SK-N-SH (cell line): ENCODE measurements around the gene TMEM14B. TPM values are rescaled to one million over a fixed set of nuclear protein-coding genes. Genes with fewer than 3 reads are reported as not detected.

Source experiments
- CTCF ChIA-PET: fragments of 300-600, 350-600 bp; formaldehyde crosslinking; extraction: SDS; loops from one replicate; lab custom pipeline; 2021; lab: Yijun Ruan, JAX
- POLR2A ChIA-PET: fragments of 350-600 bp; sonication (Branson Sonifier 250); formaldehyde crosslinking; extraction: SDS; loops from one replicate; lab custom pipeline; 2020; ENCODE audit warnings: antibody characterized with exemption, inconsistent platforms; lab: Yijun Ruan, JAX
- DNase-seq: peaks from one replicate; pipeline ENCODE4 v3.0.0; 2012
- H2AFZ ChIP-seq: fragments of 200-600 bp; sonication (generic); 2 replicates; pipeline ENCODE4 v1.8.1; 2016; ENCODE audit warnings: antibody characterized with exemption, mild to moderate bottlenecking, low read depth
- H3F3A ChIP-seq: fragments of 200-600 bp; sonication (generic); replicated peaks from 2 replicates; pipeline ENCODE3; 2016; ENCODE audit warnings: antibody characterized with exemption, mild to moderate bottlenecking; ENCODE audit not compliant: insufficient read depth
- H3K27ac ChIP-seq, 2 experiments: fragments of 200-500 bp in 1 of 2; fragments of 200-600 bp in 1 of 2; sonication (Bioruptor generic) in 1 of 2; sonication (generic), shearing (Covaris generic) in 1 of 2; 2 replicates each; pipeline versions ENCODE4 v1.5.1 to v1.6.1; 2014 to 2016; ENCODE audit warnings: low read depth in 2 of 2, inconsistent platforms in 1 of 2, low read length in 1 of 2, mild to moderate bottlenecking in 1 of 2, mixed read lengths in 1 of 2
- H3K27me3 ChIP-seq: fragments of 200-600 bp; sonication (generic), shearing (Covaris generic); 2 replicates; pipeline ENCODE4 v1.6.1; 2016; ENCODE audit warnings: mixed run types; ENCODE audit not compliant: insufficient read depth
- H3K36me3 ChIP-seq, 2 experiments: fragments of 200-500 bp in 1 of 2; fragments of 200-600 bp in 1 of 2; sonication (Bioruptor generic) in 1 of 2; sonication (generic) in 1 of 2; replicated peaks in 1 of 2; 2 replicates each; pipeline versions ENCODE3 to v1.5.1; 2014 to 2016; ENCODE audit warnings: low read length in 1 of 2, mild to moderate bottlenecking in 1 of 2; ENCODE audit not compliant: insufficient read depth in 2 of 2, control insufficient read depth in 1 of 2
- H3K4me1 ChIP-seq, 2 experiments: fragments of 200-500 bp in 1 of 2; fragments of 200-600 bp in 1 of 2; sonication (Bioruptor generic) in 1 of 2; sonication (generic), shearing (Covaris generic) in 1 of 2; 2 replicates each; pipeline versions ENCODE4 v1.5.1 to v1.6.1; 2014 to 2016; ENCODE audit warnings: low read depth in 1 of 2, low read length in 1 of 2, mixed run types in 1 of 2; ENCODE audit not compliant: insufficient read depth in 2 of 2, control insufficient read depth in 1 of 2
- H3K4me2 ChIP-seq: fragments of 200-600 bp; sonication (generic), shearing (Covaris generic); 2 replicates; pipeline ENCODE4 v1.6.1; 2017; ENCODE audit warnings: mixed run types
- H3K4me3 ChIP-seq, 2 experiments: fragments of 200-500 bp in 1 of 2; fragments of 200-600 bp in 1 of 2; sonication (Bioruptor generic) in 1 of 2; sonication (generic), shearing (Covaris generic) in 1 of 2; 2 replicates each; pipeline versions ENCODE4 v1.5.1 to v1.8.1; 2014 to 2016; ENCODE audit warnings: low read depth in 2 of 2, inconsistent platforms in 1 of 2, low read length in 1 of 2, mild to moderate bottlenecking in 1 of 2, mixed read lengths in 1 of 2, moderate library complexity in 1 of 2
- H3K79me2 ChIP-seq: fragments of 200-600 bp; sonication (generic); 2 replicates; pipeline ENCODE4 v1.8.1; 2017; ENCODE audit warnings: mild to moderate bottlenecking; ENCODE audit not compliant: insufficient read depth
- H3K9ac ChIP-seq: fragments of 200-600 bp; sonication (generic); 2 replicates; pipeline ENCODE4 v1.6.1; 2017; ENCODE audit warnings: mixed run types
- H3K9me2 ChIP-seq: fragments of 200-600 bp; sonication (generic); 2 replicates; pipeline ENCODE4 v1.6.1; 2017; ENCODE audit warnings: mixed run types
- H3K9me3 ChIP-seq: fragments of 200-600 bp; sonication (generic); 2 replicates; pipeline ENCODE4 v1.6.1; 2017; ENCODE audit warnings: mixed run types, mild to moderate bottlenecking, moderate library complexity
- H4K20me1 ChIP-seq: fragments of 200-600 bp; sonication (generic); 2 replicates; pipeline ENCODE4 v1.6.1; 2017; ENCODE audit warnings: mild to moderate bottlenecking, mixed run types; ENCODE audit not compliant: insufficient read depth
- CHD2 ChIP-seq: fragments of 150-350 bp; IDR thresholded peaks from 2 replicates; pipeline ENCODE4 v1.6.1; 2018; ENCODE audit warnings: low read length; ENCODE audit not compliant: partially characterized antibody
- ELF1 ChIP-seq: IDR thresholded peaks from 2 replicates; pipeline ENCODE4 v1.4.0; 2012
- EZH2phosphoT487 ChIP-seq: fragments of 200-600 bp; sonication (generic); IDR thresholded peaks from 2 replicates; pipeline ENCODE4 v1.6.1; 2017; ENCODE audit warnings: low read depth, mixed run types, mild to moderate bottlenecking, antibody characterized with exemption, moderate library complexity, borderline replicate concordance
- FOXJ3 ChIP-seq: sonication (generic); formaldehyde crosslinking; IDR thresholded peaks from 2 replicates; pipeline ENCODE4 v1.5.1; 2020; ENCODE audit warnings: mild to moderate bottlenecking, missing genetic modification reagents
- FOXM1 ChIP-seq: IDR thresholded peaks from 2 replicates; pipeline ENCODE4 v1.4.0; 2012; ENCODE audit warnings: low read depth, mild to moderate bottlenecking
- GABPA ChIP-seq: IDR thresholded peaks from 2 replicates; pipeline ENCODE4 v1.4.0; 2012; ENCODE audit warnings: low read depth, mild to moderate bottlenecking
- JUND ChIP-seq: IDR thresholded peaks from 2 replicates; pipeline ENCODE4 v1.4.0; 2012
- MEF2A ChIP-seq: IDR thresholded peaks from 2 replicates; pipeline ENCODE4 v1.4.0; 2012; ENCODE audit warnings: low read depth, borderline replicate concordance
- MXI1 ChIP-seq: IDR thresholded peaks from 2 replicates; pipeline ENCODE4 v1.6.1; 2012; ENCODE audit warnings: mild to moderate bottlenecking, low read depth, low read length, improper control_type of control experiment
- POLR2AphosphoS5 ChIP-seq: IDR thresholded peaks from 2 replicates; pipeline ENCODE4 v1.6.1; 2012; ENCODE audit warnings: low read depth, low read length
- RCOR1 ChIP-seq: fragments of 150-350 bp; IDR thresholded peaks from 2 replicates; pipeline ENCODE4 v1.6.1; 2017; ENCODE audit warnings: antibody characterized with exemption, low read length
- SMC3 ChIP-seq: IDR thresholded peaks from 2 replicates; pipeline ENCODE4 v1.6.1; 2012; ENCODE audit warnings: low read depth, low read length, improper control_type of control experiment
- ZBTB33 ChIP-seq: IDR thresholded peaks from 2 replicates; pipeline ENCODE4 v1.4.0; 2012; ENCODE audit warnings: low read depth, borderline replicate concordance
- WGBS: methylation state at CpG from one replicate; pipeline ENCODE4 v1.1.6; 2017; ENCODE audit warnings: low lambda C conversion rate; 5-methylcytosine and 5-hydroxymethylcytosine counted together
- polyA plus RNA-seq, 3 experiments: library from polyadenylated mRNA; depleted of rRNA; stranded (reverse); fragments of >200 nt; gene quantifications; 2 replicates each; pipeline ENCODE4 v1.2.3, GENCODE V29; 2012
- TF ChIP-seq, protein P1 (sequence below): fragments of 150-350 bp; IDR thresholded peaks from 2 replicates; pipeline ENCODE4 v1.6.1; 2017; ENCODE audit warnings: antibody characterized with exemption, low read length, low read depth, borderline replicate concordance

The TMEM14B gene
- polyA plus RNA-seq, 1 of the 3 experiments (the other 2 are of a cell fraction), result 93.6 TPM

- TF ChIP-seq ZBTB33 (no peak), CHD2 (no peak)
Observed at GRCh38 chr6:10792101-10792500, 44.5 kb downstream of the TMEM14B start (continued).

DNA sequence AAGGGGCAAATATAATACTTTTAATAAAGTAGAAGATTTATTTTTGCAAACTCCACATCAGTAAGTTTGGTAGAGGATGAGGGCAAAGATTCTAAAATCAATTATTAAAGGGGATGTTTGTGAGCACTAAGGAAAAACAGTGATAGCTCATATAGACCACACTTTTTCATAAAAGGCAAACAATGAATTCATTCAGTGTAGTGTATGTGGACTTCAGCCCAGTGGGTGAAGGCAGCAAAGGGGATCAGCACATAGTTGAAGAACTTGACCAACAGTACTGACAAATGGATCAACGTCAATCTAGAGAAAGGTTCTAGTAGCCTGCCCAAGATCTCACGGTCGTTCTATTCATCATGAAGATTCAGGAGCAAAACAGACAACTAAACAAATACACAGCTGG lies 45.4 kb downstream of the TMEM14B start:
- ChIA-PET CTCF (interaction anchor here (1.3 to 2.0 kb wide), 3 partner anchors 9 to 314 kb away, joined by 3 to 11 read pairs (median 9); no protein-coding TSS in a partner anchor), POLR2A (no interaction called here)
- Histone ChIP-seq H3K9ac (no peak overlapping the region), H2AFZ (no peak overlapping the region), H3K27ac (no peak overlapping the region), H3K9me2 (no peaks in the 10 kb centered on the region), H3K79me2 (no peaks in the 10 kb centered on the region), H3K27me3 (no peaks in the 10 kb centered on the region), H3K9me3 (no peaks in the 10 kb centered on the region), H3K36me3 (peaks cover 0 to 4% of the 10 kb centered on the region in 2 experiments), H3K4me3 (no peak overlapping the region), H3K4me1 (no peaks in the 10 kb centered on the region)
- no peak for DNase-seq
- WGBS, result 91% methylated on average over 3 of the region's 3 CpGs
- TF ChIP-seq JUND (no peak), SMC3 (no peak), ELF1 (no peak), FOXM1 (no peak), RCOR1 (no peak), POLR2AphosphoS5 (no peak), FOXJ3 (no peak), GABPA (no peak), MXI1 (no peak), ZBTB33 (no peak), EZH2phosphoT487 (no peak), MEF2A (no peak)
- TF ChIP-seq, protein P1, sequence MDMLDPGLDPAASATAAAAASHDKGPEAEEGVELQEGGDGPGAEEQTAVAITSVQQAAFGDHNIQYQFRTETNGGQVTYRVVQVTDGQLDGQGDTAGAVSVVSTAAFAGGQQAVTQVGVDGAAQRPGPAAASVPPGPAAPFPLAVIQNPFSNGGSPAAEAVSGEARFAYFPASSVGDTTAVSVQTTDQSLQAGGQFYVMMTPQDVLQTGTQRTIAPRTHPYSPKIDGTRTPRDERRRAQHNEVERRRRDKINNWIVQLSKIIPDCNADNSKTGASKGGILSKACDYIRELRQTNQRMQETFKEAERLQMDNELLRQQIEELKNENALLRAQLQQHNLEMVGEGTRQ, result no peak
- TF ChIP-seq, all 33 proteins: peak for 0
- H3K4me2 ChIP-seq, result no peak overlapping the region
- no peaks in the 10 kb centered on the region for H4K20me1 ChIP-seq
- no peaks in the 10 kb centered on the region for H3F3A ChIP-seq
